CD1c-positive myeloid dendritic cell (primary cell): ENCODE measurements around the gene GOLGA2.
"Not testable (repeated sequence)": the region's sequence is repeated elsewhere in the genome, so short reads cannot be mapped to it uniquely, and the experiment has no call there.

Source experiments
- DNase-seq: peaks from one replicate; pipeline ENCODE4 v3.0.0-alpha.2; 2016; ENCODE audit errors: extremely low spot score

Gene GOLGA2

DNA sequence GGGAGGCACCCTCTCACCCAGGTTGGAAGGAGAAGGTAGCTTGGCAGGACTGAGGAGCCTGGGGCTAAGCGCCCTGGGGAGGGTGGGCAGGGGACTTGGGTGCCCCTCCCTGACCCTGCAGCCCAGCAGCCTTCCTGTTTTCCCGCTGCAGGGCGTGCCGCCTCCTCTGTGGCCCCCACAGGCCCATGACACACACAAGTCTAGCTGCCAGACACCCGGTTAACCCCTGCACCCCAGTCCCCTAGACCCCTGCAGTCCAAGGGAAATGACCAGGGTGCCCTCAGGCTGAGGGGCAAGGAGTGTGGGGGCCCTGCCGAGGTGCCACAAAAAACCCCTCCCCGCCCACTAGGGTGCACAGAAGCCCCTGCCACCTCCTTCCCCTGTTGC, 33.0 kb downstream of the GOLGA2 start:
- DNase-seq: no peak

DNA sequence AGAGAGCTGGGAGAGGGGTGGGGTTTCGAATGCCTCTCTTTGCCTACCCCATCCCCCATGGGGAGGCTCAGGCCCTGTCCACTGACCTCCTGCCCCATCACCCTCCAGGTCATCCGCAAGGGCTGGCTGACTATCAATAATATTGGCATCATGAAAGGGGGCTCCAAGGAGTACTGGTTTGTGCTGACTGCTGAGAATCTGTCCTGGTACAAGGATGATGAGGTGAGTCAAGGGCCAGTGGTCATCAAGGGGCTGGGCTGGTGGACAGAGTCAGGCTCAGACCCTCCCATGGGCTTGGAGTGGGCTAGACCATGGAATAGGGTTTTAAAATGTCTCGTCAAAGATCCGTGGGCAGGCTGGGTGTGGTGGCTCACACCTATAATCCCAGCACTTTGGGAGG, 33.7 kb downstream of the GOLGA2 start:
- DNase-seq: no peak

DNA sequence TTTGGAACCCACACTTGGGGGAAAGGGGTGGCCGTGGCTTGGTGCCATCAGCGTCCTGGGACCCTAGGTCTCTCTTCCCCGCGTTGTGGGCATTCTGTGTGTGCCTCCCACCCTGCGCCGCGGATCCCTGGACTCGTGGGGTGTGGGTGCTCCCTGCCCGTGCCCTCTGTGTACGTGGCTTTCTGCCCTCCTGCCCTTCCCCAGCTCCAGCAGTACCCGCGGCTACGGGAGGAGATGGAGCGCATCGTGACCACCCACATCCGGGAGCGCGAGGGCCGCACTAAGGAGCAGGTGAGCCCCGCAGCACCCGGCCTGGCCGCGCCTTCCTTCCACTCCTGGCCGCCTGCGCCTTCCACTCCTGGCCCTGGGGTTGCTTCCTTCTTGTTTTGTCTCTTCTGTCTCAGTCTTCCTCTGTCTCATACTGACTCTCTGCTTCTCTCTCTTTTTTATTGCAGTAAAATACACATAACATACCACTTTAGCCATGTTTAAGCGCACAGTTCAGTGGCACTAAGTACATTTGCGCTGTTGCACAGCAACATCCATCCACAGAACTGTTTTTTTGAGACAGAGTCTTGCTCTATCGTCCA, 41.9 kb downstream of the GOLGA2 start:
- DNase-seq: no peak

DNA sequence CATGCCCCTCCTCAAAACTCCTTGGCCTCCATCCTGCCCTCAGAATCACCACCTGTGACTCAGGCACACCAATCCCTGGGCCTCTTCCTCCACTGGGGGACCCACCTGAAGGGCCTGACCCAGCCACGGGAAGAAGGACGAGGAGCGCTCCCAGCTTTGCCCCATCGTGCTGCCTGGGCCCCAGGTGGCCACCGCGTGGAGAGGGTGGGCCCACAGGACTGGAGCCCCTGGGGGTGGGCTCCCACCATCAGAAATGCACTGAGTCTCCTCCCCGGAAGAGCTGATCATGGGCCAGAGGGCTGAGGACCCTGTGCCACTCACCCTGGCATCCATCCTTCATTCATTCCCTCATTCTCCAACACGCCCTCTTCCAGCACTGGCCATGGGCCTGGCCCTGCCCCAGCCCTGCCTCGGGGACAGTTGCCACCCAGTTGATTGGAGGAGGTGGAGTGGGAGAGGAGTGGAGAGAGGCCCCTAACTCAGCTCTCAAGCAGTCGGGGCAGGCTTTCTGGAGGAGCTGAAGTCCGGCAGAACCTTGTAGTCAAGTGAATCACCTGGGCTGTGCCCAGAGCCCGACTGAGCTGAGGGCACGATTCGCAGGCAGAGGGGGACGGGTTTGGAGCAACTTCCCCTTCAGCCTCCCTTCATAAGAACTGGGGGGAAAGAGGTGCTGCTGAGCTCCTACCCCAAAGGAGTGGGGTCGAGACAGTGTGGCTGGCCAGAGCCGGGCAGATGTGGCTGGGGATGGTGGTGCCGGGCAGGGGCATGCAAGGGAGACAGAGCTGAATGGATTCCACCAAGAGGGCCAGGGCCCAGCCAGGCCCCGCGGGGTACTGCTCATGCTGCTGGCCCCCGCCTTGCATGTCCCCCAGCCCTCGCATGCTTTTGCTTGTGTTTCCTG, 43.0 kb downstream of the GOLGA2 start:
- no peak for DNase-seq

DNA sequence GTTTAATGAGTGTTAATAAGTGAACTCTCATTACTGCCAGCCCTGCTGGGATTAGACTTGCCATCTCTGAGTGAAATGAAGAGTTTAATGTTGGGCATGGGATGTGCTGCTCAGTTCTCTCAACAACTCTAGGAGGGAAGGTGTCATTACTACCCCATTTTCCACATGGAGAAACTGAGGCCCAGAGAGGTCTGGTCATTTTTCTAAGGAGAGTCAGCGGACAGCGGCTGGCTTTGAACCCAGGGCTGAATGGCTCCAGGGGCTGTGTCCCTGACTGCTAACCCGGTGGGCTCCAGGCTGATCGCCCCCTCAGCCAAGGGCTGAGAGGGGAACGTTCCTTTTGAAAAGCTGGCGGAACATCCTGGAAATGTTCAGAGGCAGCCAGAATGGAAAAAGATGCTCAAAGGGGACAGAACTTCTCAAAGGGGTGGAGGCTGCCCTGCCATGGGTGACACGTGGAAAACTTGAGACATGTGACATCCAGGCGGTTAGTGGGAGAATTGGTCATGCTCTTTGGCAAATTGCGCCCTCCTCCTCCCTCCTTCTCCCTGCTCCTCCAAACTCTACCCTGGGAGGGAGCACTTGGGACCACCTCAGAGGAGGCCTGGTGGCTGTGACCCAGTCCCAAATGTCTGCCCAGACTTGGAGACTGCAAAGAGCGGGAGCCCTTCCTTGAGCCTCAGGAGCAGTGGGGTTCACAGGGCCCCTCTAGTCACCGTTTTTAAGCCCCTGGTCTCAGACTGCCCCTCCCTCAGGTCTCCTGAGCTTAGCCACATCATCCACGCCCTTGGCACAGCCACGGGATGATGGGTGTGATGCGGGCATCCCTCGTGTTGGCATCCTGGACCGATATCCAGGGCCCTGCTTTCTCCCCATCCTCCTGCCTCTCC, 43.9 kb downstream of the GOLGA2 start:
- no peak for DNase-seq

DNA sequence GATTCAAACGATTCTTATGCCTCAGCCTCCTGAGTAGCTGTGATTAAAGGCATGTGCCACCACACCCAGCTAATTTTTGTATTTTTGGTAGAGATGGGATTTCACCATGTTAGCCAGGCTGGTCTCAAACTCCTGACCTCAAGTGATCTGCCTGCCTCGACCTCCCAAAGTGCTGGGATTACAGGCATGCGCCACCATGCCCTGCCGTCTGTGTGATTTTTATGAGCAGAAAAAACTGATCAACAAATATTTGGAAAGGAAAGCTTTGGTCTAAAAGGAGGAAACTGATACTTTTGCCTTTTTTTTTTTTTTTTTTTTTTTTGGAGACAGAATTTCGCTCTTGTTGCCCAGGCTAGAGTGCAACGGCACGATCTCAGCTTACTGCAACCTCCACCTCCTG, 44.9 kb downstream of the GOLGA2 start:
- DNase-seq: not testable (repeated sequence)

DNA sequence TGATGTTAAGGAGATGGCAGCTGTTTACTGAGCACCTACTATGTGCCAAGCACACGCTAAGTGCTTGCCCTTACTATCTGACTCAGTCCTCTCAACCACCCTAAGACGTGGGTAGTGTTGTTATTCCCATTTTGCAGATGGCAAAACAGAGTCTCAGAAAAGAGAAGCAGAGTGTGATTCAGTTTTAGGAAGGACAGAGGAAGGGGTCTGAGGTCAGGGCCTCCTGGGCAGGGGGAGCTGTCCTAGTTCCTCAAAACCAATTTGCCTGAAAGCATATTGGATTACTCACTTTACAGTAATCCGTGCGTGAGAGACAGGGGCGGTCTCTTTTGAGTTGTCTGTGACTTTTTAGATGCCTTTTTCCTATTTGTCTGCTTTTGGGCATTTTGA, 49.4 kb downstream of the GOLGA2 start:
- DNase-seq: peak; percentile 72

DNA sequence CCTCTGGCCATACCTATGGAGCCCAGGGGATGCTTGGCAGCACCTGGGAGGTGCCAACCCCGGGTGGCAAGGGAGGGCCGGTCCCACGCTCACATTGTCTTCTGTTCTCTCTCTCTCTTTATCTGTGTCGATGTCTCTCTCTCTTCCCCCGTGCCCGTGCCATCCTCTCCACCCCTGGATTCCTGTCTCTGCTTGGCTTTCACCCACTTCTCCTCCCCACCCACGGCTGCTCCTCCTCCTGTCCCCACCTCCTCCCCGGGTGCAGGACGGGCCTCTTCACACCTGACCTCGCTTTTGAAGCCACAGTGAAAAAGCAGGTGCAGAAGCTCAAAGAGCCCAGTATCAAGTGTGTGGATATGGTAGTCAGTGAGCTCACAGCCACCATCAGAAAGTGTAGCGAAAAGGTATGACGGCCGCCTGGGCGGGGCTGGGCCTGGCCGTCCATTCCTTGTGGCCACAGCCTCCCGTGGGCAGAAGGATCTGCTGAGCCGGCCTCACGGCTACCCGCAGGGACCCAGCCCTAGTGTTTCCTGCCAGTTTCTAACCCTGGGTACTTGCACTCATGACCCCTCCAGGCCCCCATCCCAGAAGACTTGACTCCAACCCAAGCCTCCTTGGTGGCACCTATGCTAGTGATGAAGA, 49.9 kb downstream of the GOLGA2 start:
- DNase-seq: no peak

DNA sequence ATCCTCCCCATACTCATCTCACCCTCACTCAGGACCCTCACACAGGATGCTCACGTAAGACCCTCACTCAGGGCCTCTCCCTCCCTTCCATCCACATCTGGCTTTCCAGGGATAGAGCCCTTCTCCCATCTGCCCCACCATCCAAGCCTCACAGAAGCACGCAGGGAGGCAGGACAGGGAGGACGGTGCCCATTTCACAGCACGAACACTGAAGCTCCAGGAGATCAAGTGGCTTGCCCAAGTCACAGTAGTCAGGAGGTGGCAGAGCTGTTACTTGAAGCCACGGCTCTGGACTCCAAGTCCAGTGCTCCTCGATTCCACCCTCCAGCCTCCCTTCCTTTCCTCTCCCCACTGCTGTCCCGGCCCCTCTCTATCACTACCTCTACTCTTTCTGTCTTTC, 50.9 kb downstream of the GOLGA2 start:
- no peak for DNase-seq

DNA sequence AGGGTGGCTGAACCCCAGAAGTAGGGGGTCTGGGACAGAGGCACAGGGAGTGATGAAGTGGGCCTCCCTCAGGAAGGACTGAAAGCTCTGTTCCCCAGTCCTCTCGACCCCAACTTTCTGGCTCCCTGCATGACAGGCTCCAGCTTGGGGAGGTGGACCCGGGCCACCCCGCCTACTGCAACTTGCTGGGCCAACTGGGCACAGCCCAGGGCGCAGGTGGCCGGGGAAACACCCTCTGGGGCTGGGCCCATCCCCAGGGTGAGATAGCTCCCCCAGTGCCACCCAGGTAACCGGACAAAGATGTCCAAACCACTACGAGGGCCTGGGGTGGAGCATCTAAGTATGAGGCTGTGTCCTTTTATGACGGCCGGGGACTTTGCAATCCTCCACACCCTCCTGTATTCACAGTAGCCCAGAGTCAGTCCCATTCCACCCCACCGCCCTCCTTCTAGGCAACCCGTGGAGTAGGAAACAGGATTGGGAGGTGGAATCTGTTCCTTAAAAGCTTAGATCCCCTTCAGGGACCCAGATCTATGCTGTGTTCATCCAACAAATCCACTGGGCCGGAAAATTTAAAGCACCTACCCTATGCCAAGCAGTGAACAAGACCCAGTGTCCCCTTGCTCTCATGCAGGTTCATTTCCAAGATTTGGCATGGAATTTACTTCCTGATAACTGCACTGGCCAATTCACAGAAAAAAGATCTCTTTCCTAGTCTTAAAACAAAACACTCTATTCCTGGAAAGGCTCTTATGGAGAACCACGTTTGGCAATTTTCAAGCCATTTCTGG, 52.7 kb downstream of the GOLGA2 start:
- DNase-seq: no peak

DNA sequence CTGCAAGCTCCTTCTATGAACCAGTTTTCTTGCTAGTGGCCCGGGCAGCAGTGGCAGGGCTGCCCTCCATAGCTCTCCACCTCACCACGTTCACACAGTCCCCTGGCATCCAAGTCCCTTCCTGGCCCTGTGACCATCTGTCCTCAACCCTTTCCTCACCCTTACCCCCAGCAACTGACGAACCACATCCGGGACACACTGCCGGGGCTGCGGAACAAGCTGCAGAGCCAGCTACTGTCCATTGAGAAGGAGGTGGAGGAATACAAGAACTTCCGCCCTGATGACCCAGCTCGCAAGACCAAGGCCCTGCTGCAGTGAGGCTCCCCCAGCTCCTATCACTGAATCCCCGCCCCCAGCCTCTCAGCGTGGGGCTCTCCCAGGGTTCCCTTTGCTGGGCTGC, 53.8 kb downstream of the GOLGA2 start:
- no peak for DNase-seq

DNA sequence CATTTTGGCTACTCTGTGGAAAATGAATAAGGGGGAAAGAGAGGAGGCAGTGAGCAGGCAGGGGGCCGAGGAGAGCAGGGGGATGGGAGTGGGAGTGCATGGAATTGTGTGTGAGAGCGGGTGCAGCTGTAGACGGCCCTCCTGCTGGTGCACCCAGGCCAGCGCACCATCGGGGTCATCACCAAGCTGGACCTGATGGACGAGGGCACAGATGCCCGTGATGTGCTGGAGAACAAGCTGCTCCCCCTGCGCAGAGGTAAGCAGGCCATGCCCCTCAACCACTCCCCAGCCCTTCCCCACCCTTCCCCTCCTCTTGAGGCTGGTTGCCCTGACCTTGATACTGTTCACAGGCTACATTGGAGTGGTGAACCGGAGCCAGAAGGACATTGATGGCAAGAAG, 56.0 kb downstream of the GOLGA2 start:
- no peak for DNase-seq

DNA sequence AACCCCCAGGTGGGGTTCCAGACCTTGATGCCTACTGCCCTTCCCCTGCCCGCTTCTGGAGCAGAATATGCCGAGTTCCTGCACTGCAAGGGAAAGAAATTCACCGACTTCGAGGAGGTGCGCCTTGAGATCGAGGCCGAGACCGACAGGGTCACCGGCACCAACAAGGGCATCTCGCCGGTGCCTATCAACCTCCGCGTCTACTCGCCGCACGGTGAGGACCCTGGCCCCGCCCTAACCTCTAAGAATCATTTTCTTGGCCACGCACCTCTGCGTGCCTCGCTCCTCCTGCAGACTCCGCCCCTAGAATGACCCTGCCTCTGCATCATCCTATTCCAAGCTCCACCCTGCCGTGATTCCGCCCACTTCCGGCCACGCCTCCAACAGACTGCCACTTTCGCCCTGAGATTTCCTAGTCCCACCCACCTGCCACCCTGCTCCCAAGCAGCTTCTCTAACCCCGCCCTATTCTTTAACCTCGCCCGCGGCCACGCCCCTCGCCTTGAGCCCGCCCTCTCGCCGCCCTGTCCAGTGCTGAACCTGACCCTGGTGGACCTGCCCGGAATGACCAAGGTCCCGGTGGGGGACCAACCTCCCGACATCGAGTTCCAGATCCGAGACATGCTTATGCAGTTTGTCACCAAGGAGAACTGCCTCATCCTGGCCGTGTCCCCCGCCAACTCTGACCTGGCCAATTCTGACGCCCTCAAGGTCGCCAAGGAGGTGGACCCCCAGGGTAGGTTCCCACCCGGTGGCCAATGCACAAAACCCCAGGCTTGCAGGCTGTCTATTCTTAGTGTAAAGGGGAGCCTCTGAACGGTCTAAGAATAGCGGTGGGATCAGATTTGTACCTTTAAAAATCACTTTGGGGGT, 57.1 kb downstream of the GOLGA2 start:
- DNase-seq: peak; percentile 95

DNA sequence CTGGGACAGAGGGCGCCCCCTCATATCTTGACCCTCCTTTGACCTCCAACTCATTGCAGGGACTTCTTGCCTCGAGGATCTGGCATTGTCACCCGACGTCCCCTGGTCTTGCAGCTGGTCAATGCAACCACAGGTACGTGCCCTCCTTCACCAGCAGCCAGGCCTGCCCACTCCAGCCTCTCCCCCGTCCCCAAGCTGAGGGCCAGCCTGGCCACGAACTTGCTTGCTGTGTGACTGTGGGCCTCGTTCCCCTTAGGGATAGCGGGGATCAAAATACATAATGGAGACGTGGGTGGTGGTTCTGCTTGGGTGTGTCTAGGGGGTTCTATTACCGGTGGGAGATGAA, 57.7 kb downstream of the GOLGA2 start:
- DNase-seq: no peak

DNA sequence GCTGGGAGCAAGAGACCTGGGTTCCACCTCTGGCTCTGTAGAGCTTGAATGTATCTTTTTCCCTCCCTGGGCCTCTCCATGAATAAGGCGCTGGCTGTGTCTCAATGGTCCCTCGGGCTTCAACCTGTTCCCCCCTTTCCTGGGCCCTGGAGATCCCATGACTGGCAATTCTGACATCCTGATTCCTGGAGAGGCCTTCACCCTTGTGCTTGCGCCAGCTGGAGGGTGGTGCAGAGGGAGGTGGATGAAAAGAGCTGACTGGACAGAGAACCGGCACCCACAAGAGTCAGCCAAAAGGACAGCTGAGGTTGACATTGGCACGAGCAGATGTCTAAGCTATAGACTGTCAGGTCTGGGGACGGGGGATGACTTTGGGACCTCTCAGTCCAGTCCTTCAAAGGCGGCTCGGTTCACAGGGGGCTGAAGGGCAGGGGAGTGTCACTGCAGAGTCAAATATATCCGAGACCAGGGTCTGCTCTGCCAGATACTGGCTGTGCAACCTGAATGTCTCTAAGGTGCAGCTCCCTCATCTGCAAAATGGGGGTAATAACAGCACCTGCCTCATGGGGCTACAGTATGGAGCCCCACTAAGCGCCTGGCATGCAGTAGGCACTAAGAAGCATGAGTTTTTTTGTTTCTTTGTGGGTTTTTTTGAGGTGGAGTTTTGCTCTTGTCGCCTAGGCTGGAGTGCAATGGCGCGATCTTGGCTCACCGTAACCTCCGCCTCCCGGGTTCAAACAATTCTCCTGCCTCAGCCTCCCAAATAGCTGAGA, 58.8 kb downstream of the GOLGA2 start:
- no peak for DNase-seq

DNA sequence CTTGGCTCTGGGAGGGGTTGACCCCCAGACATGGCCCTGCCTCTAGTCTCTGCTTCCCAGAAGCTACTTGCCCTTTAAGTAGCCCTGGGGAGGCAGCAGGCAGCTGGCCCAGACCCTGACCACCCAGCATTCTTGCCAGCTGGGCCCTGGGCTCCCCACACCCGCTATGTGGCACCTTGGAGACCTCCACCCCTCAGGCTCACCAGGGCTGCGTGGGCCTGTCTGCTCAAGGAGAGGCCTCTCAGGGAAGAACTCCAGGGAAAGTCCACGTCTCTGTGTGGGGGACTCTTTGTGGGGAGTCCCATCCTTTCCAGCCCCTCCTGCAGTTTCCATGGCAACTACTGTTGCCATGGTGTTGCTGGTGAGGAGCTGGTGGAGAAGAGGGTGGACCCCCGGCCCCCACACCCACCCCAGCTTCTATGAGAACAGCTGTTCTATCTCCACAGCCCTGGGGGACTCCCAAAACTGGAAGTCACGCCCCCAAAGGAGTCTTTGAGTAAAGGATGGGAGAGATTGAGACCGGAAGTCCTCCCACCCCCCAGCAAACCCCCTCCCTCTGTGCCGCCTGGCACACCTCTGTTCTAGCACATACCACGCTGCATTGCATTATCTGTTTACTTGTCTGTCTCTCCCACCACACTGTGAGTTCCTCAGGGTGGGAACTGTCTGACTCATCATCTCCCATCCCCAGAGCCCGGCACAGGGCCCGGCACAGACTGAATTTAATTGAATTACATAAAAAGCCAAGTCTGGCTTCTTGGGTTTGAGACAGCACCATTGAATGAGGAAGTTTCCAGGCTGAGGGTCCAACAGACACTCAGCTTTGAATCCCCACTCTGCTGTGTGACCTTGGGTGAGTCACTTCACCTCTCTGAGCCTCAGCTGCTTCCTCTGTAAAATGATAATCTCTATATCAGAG, 60.1 kb downstream of the GOLGA2 start:
- DNase-seq: no peak

DNA sequence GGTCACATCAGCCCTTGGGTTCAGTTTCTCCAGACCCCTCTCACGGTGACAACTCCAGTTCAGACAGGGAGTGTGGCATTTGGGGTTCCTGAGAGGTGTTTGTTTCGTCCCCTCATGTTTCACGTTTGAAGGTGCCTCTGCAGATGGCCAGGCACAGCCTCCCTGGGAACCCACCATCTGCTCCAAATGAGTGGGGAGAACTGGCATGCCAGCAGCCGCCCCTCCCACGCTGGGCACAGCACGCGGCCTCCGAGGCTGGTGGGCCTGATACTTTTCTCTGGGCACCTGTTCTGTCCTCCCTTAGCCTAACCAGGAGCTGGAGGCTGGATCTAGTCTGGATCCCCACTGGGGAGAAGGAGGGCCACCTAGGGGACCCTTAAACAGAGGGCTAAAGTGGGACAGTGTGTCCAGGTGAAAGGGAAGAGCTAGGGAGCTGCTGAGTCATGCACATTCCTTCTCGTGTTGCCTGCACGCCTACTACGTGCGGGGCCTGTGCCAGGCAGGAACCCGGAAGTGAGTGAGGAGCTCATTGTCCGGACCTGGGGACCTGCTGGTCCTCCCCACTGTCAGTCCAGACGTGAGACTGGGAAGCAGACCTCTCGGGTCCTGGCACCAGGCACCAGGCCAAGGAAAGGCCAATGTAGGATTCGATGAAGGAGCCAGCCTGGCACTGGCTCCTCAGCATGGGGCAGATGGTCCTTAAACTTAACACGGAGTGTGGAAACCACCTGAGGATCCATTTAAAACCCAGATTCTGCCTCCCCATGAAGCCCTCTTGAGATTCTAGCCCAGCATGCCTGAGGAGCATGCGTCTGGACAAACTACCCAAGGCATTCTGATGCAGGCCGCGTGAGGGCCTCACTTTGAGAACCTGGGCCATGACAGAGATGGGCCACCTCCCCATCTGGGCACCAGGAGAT, 61.0 kb downstream of the GOLGA2 start:
- no peak for DNase-seq
